ENCODE data around the gene MAGI1.

GRCh38 chr3:65951836-65952505 lies 86.7 kb downstream of the MAGI1 start:
- TF ChIP-seq EZH2phosphoT487 (conservative IDR thresholded peaks at IDR 0.05; ENCODE audit: low read length) (no peak), CTCF (IDR thresholded peaks at IDR 0.05; ENCODE audit: insufficient read depth, low read length, poor library complexity, severe bottlenecking) (no peak)
